Left lung (tissue), 10 donors: ENCODE measurements around the gene PTF1A. TPM values are rescaled to one million over a fixed set of nuclear protein-coding genes. Genes with fewer than 3 reads are reported as not detected.
"Not testable (repeated sequence)": the region's sequence is repeated elsewhere in the genome, so short reads cannot be mapped to it uniquely, and the experiment has no call there.

ENCODE experiments used
- ATAC-seq: fragments of 200-7000 bp; cut with Tn5 transposase; one replicate; pipeline ENCODE4 v1.9.1; 2020; ENCODE audit warnings: moderate library complexity
- DNase-seq, 4 donors: peaks; one replicate each; pipeline ENCODE4 v3.0.0-alpha.2; 2013 to 2020
- H3K27ac ChIP-seq, 2 donors: fragments of 200-600 bp; sonication (generic) in 1 of 2; one replicate each; pipeline versions ENCODE4 v1.5.0 to v1.8.0; 2020 to 2021
- H3K27me3 ChIP-seq, 2 donors: fragments of 200-600 bp; sonication (generic) in 1 of 2; one replicate each; pipeline versions ENCODE4 v1.5.0 to v1.8.0; 2020 to 2021
- H3K36me3 ChIP-seq, 2 donors: fragments of 200-600 bp; sonication (generic) in 1 of 2; one replicate each; pipeline versions ENCODE4 v1.5.0 to v1.8.0; 2020 to 2021
- H3K4me1 ChIP-seq, 2 donors: fragments of 200-600 bp; one replicate each; pipeline ENCODE4 v1.8.0; 2021
- H3K4me3 ChIP-seq, 2 donors: fragments of 200-600 bp; sonication (generic) in 1 of 2; one replicate each; pipeline versions ENCODE4 v1.5.0 to v1.8.0; 2020 to 2021; ENCODE audit warnings: mild to moderate bottlenecking in 1 of 2
- H3K9me3 ChIP-seq, 2 donors: fragments of 200-600 bp; sonication (generic) in 1 of 2; one replicate each; pipeline versions ENCODE4 v1.5.0 to v1.8.0; 2020 to 2021
- intact Hi-C, 2 donors: fragments of 100-400 bp; cut with DNase I; formaldehyde crosslinking; loops; one replicate each; pipeline versions ENCODE4 v1.11.2 to v1.14.2; 2022
- polyA plus RNA-seq, 6 donors: library from polyadenylated mRNA; unstranded; fragments of 120-200 nt; gene quantifications; one replicate each; pipeline ENCODE4 v1.2.1, GENCODE V29; 2013; ENCODE audit not compliant: insufficient read length in 6 of 6
- total RNA-seq, 2 donors: library from RNA; stranded (reverse); fragmentation: NEBNext Ultra II Directional; extraction: Animal tissue kit (Norgen Biotek cat#: 25700); gene quantifications; one replicate each; pipeline ENCODE4 v1.2.1, GENCODE V29; 2021
- TF ChIP-seq, protein P1 (sequence below), 2 donors: fragments of 200-600 bp; sonication (generic) in 1 of 2; IDR thresholded peaks; one replicate each; pipeline versions ENCODE4 v1.5.0 to v1.8.0; 2021; ENCODE audit warnings: antibody characterized with exemption in 2 of 2
- donor health status: DM: no; HTN: yes; CAD: no.
- donor health status: DM: no; HTN: no; CAD: no.

Gene PTF1A
- total and polyA plus RNA-seq, 8 donors = 0.30 TPM; not detected in 7

DNA sequence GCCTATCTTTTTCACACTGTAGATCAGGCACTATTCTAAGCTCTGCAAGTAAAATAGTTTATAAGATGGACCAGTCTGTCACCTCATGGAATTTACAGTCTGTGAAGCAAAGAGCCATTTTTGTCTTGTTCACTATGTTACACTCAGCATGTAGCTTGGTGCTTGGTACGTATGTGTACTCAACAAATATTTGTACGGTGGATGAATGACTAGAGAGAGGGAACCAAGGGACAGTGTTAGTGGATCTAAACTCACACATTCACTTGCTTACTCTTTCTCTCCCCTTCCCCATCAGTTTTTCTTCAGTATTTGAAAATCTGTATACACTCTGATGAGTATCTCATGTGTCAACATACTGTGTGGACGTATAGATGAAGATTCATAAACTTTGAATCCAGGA lies 45.9 kb downstream of the PTF1A start:
- Histone ChIP-seq H3K4me1 (no peaks in the 10 kb centered on the region), H3K27ac (no peak overlapping the region), H3K4me3 (no peak overlapping the region), H3K36me3 (no peaks in the 10 kb centered on the region), H3K9me3 (peaks cover 0 to 2% of the 10 kb centered on the region in 2 donors), H3K27me3 (no peaks in the 10 kb centered on the region)
- intact Hi-C loops = no loop called here
- DNase-seq = no peak
- TF ChIP-seq, protein P1, sequence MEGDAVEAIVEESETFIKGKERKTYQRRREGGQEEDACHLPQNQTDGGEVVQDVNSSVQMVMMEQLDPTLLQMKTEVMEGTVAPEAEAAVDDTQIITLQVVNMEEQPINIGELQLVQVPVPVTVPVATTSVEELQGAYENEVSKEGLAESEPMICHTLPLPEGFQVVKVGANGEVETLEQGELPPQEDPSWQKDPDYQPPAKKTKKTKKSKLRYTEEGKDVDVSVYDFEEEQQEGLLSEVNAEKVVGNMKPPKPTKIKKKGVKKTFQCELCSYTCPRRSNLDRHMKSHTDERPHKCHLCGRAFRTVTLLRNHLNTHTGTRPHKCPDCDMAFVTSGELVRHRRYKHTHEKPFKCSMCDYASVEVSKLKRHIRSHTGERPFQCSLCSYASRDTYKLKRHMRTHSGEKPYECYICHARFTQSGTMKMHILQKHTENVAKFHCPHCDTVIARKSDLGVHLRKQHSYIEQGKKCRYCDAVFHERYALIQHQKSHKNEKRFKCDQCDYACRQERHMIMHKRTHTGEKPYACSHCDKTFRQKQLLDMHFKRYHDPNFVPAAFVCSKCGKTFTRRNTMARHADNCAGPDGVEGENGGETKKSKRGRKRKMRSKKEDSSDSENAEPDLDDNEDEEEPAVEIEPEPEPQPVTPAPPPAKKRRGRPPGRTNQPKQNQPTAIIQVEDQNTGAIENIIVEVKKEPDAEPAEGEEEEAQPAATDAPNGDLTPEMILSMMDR (IDR thresholded peaks at IDR 0.05) = no peak
- ATAC-seq = no peak

DNA sequence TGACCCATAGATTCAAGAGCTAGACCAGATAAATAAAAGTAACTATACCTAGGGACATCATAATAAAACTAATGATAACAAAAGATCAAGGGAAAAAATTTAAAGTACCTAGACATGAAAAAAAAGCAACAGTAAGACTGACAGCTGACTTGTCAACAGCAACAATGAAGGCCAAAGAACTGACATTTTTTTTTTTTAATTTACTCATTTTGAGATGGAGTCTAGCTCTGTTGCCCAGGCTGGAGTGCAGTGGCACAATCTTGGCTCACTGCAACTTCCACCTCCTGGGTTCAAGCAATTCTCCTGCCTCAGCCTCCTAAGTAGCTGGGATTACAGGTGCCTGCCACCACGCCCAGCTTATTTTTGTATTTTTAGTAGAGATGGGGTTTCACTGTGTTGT lies 49.7 kb downstream of the PTF1A start:
- H3K4me3 ChIP-seq, H3K4me1 ChIP-seq, DNase-seq, intact Hi-C loops, H3K27ac ChIP-seq, H3K27me3 ChIP-seq, H3K36me3 ChIP-seq, ATAC-seq: not testable (repeated sequence)
- peaks cover 0 to 18% of the 10 kb centered on the region in 2 donors for H3K9me3 ChIP-seq

Other genes with a start within 250 kb of the PTF1A start
- 10 to 100 TPM; 28.0 to 29.1 TPM for gene MSRB2, start 96.7 kb upstream of the PTF1A start, total RNA-seq
- gene MSRB2, start 96.7 kb upstream of the PTF1A start, polyA plus RNA-seq = 10 to 100 TPM; 36.5 to 41.0 (median 38.9) TPM
- under 1 TPM; 0.68 to 0.93 TPM for gene C10orf67, start 152.5 kb downstream of the PTF1A start, total RNA-seq
- gene C10orf67, start 152.5 kb downstream of the PTF1A start, polyA plus RNA-seq = under 1 TPM; 0.29 to 0.76 (median 0.49) TPM
- gene OTUD1, start 246.8 kb downstream of the PTF1A start, total RNA-seq = 10 to 100 TPM; 19.4 to 21.6 TPM
- gene OTUD1, start 246.8 kb downstream of the PTF1A start, polyA plus RNA-seq = 10 to 100 TPM; 12.0 to 16.3 (median 13.0) TPM